Thyroid gland (tissue), 4 donors: ENCODE results near the gene SPATA31C1. TPM values are rescaled to one million over a fixed set of nuclear protein-coding genes. Genes with fewer than 3 reads are reported as not detected.

Experiments used
- DNase-seq, 2 donors: peaks; one replicate each; pipeline ENCODE4 v3.0.0-alpha.2; 2019
- H3K27ac ChIP-seq, 3 donors: fragments of 200-600 bp; sonication (generic); 1 replicate in 2 of 3; 2 replicates in 1 of 3; pipeline ENCODE4 v1.5.1; 2016 to 2019; ENCODE audit warnings: mild to moderate bottlenecking in 1 of 3, moderate library complexity in 1 of 3
- H3K27me3 ChIP-seq: fragments of 200-600 bp; sonication (generic); one replicate; pipeline ENCODE4 v1.5.1; 2019
- H3K36me3 ChIP-seq, 2 donors: fragments of 200-600 bp; sonication (generic); one replicate each; pipeline ENCODE4 v1.5.1; 2016 to 2019
- H3K4me1 ChIP-seq, 2 donors: fragments of 200-600 bp; sonication (generic); one replicate each; pipeline ENCODE4 v1.5.1; 2017 to 2019
- H3K4me3 ChIP-seq, 3 donors: fragments of 200-600 bp; sonication (generic); replicated peaks in 1 of 3; 1 replicate in 2 of 3; 2 replicates in 1 of 3; pipeline ENCODE4 v1.5.1; 2016; ENCODE audit warnings: mild to moderate bottlenecking in 1 of 3
- H3K9me3 ChIP-seq: fragments of 200-600 bp; sonication (generic); one replicate; pipeline ENCODE4 v1.5.1; 2017
- CTCF ChIP-seq, 6 experiments: fragments of 200-600 bp in 3 of 6; fragments of 450-650 bp in 3 of 6; sonication (generic) in 3 of 6; IDR thresholded peaks; one replicate each; pipeline ENCODE4 v1.5.1; 2016 to 2019; ENCODE audit warnings: antibody characterized with exemption in 6 of 6, mild to moderate bottlenecking in 2 of 6, inconsistent platforms in 1 of 6, moderate library complexity in 1 of 6
- POLR2A ChIP-seq, 2 donors: fragments of 450-650 bp; IDR thresholded peaks; one replicate each; pipeline ENCODE4 v1.6.1; 2017; ENCODE audit warnings: antibody characterized with exemption in 2 of 2, mild to moderate bottlenecking in 2 of 2, moderate library complexity in 1 of 2
- WGBS, 2 donors: methylation state at CpG; one replicate each; pipeline ENCODE4 v1.1.5; 2017; 5-methylcytosine and 5-hydroxymethylcytosine counted together
- intact Hi-C: fragments of 100-400 bp; cut with DNase I; formaldehyde crosslinking; loops from one replicate; pipeline ENCODE4 v1.15.1; 2023
- total RNA-seq, 4 donors: library from RNA; depleted of rRNA; stranded (reverse); fragments of >200 nt; gene quantifications; one replicate each; pipeline ENCODE4 v1.2.3, GENCODE V29; 2016

SPATA31C1 gene
- total RNA-seq, 4 donors from 2014 or later, result not detected

GRCh38 chr9:87968155-87968554, 50.4 kb downstream of the SPATA31C1 start:
- H3K9me3 ChIP-seq, result no peaks in the 10 kb centered on the region
- no peaks in the 10 kb centered on the region for H3K27me3 ChIP-seq
- H3K36me3 ChIP-seq, result peaks cover 0 to 5% of the 10 kb centered on the region in 2 donors
- H3K4me3 ChIP-seq, result no peak overlapping the region
- no peak for DNase-seq
- 84 to 95% methylated on average over 6 of the region's 6 CpGs for WGBS, 2 donors
- intact Hi-C loops, result no loop called here
- H3K4me1 ChIP-seq, result no peaks in the 10 kb centered on the region
- TF ChIP-seq CTCF (IDR thresholded peaks at IDR 0.05) (no peak), POLR2A (IDR thresholded peaks at IDR 0.05) (no peak)
- no peak overlapping the region for H3K27ac ChIP-seq

GRCh38 chr9:87970602-87971001, 52.8 kb downstream of the SPATA31C1 start:
- H3K27ac ChIP-seq, result no peak overlapping the region
- DNase-seq, result no peak
- peaks cover 8 to 11% of the 10 kb centered on the region in 2 donors for H3K4me1 ChIP-seq
- TF ChIP-seq POLR2A (IDR thresholded peaks at IDR 0.05), result no peak
- TF ChIP-seq CTCF (IDR thresholded peaks at IDR 0.05), result no peak
- peaks cover 0 to 5% of the 10 kb centered on the region in 2 donors for H3K36me3 ChIP-seq
- intact Hi-C loops, result no loop called here
- no peak overlapping the region for H3K4me3 ChIP-seq
- H3K27me3 ChIP-seq, result no peaks in the 10 kb centered on the region
- 95 to 96% methylated on average over 9 to 10 of the region's 10 CpGs for WGBS, 2 donors
- no peaks in the 10 kb centered on the region for H3K9me3 ChIP-seq

GRCh38 chr9:87973122-87973521, 55.4 kb downstream of the SPATA31C1 start:
- Histone ChIP-seq H3K27me3 (no peaks in the 10 kb centered on the region), H3K4me1 (peaks cover 8 to 11% of the 10 kb centered on the region in 2 donors), H3K9me3 (no peaks in the 10 kb centered on the region), H3K27ac (no peak overlapping the region), H3K4me3 (no peak overlapping the region), H3K36me3 (no peaks in the 10 kb centered on the region)
- no peak for TF ChIP-seq CTCF (IDR thresholded peaks at IDR 0.05)
- no peak for TF ChIP-seq POLR2A (IDR thresholded peaks at IDR 0.05)
- DNase-seq, result no peak
- intact Hi-C loops, result no loop called here
- WGBS, 2 donors, result 75 to 86% methylated on average over 5 of the region's 5 CpGs

Other genes starting within 250 kb of the SPATA31C1 start
- gene CTSL, start 191.8 kb upstream of the SPATA31C1 start, total RNA-seq, result 100 to 1,000 TPM in 3 of 4 donors, 10 to 100 TPM in 1; 62.0 to 172 (median 112) TPM
- under 1 TPM in 1 of 4 donors, not detected in 3; under 0.01 TPM for gene SPATA31E1, start 35.1 kb upstream of the SPATA31C1 start, total RNA-seq
- gene CDK20, start 56.6 kb downstream of the SPATA31C1 start, total RNA-seq, result 10 to 100 TPM; 11.4 to 18.6 (median 14.3) TPM
- under 1 TPM in 1 of 4 donors, not detected in 3; 0.13 TPM for gene SPATA31C2, start 220.5 kb downstream of the SPATA31C1 start, total RNA-seq